GM12873 (cell line): ENCODE measurements around the gene TERB1.

Experiments
- TF ChIP-seq, protein P1 (sequence below): IDR thresholded peaks from 2 replicates; pipeline ENCODE4 v1.5.1; 2012; ENCODE audit warnings: low read depth, mild to moderate bottlenecking, moderate library complexity, low read length, control low read depth; ENCODE audit not compliant: insufficient read depth; ENCODE audit errors: missing control alignments

The TERB1 gene

GRCh38 chr16:66731101-66731500 lies 70.3 kb downstream of the TERB1 start:
- TF ChIP-seq, protein P1, sequence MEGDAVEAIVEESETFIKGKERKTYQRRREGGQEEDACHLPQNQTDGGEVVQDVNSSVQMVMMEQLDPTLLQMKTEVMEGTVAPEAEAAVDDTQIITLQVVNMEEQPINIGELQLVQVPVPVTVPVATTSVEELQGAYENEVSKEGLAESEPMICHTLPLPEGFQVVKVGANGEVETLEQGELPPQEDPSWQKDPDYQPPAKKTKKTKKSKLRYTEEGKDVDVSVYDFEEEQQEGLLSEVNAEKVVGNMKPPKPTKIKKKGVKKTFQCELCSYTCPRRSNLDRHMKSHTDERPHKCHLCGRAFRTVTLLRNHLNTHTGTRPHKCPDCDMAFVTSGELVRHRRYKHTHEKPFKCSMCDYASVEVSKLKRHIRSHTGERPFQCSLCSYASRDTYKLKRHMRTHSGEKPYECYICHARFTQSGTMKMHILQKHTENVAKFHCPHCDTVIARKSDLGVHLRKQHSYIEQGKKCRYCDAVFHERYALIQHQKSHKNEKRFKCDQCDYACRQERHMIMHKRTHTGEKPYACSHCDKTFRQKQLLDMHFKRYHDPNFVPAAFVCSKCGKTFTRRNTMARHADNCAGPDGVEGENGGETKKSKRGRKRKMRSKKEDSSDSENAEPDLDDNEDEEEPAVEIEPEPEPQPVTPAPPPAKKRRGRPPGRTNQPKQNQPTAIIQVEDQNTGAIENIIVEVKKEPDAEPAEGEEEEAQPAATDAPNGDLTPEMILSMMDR, result no peak

DNA sequence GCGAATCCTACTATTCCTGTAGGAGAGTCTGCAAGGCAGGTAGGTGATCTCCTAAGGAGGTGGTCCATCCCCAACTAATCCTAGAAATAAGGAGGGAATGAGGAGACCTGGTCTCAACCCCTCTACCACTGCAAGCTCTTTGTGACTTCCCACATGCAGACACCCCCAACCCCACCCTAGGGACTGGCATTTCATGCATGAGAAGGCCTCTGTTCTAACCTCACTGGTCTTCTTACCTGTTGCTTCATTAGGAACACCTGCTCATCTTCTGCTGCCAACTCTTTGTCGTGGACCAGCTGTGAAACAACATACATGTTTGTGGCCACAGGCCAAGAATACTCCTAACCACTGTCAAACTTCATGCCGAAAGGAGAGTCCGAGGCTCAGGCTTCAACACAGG lies 72.6 kb downstream of the TERB1 start:
- TF ChIP-seq, protein P1, result no peak

DNA sequence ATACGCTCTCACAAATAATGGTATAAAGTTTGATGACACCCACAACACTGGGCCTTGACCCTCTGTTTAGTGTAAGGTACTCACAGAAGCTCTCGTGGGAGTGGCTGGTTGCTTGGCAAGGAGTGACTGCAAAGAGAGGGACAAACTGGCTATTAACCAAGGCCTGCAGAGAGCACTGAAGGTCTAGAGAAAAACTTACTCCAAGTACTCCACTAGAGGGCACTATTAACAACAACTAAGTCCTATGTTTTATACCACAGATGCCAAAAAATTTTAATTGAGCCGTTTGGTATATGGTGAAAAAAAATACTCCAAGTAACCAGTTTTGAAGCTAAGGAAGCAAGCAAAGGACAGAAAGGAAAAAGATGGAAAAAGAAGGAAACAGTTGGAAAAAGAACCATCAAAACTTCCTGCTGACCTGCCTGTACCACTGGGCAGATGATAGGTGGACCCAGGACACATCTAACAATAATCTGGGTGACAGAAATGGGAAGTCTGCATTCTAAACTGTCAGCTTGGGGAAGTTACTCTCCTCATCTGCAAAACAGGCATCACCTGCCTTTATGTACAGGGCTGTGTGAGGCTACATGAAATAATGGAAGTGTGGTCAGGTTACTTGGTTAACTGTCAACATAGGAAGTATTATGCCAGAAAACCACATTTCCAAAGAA lies 73.1 kb downstream of the TERB1 start:
- TF ChIP-seq, protein P1, result peak; percentile 64

- TF ChIP-seq, protein P1, result no peak
Observed at GRCh38 chr16:66720766-66721165, 80.6 kb downstream of the TERB1 start.

- TF ChIP-seq, protein P1, result no peak
Observed at GRCh38 chr16:66719246-66719645, 82.1 kb downstream of the TERB1 start.

GRCh38 chr16:66717776-66718175 lies 83.6 kb downstream of the TERB1 start:
- TF ChIP-seq, protein P1, result no peak

DNA sequence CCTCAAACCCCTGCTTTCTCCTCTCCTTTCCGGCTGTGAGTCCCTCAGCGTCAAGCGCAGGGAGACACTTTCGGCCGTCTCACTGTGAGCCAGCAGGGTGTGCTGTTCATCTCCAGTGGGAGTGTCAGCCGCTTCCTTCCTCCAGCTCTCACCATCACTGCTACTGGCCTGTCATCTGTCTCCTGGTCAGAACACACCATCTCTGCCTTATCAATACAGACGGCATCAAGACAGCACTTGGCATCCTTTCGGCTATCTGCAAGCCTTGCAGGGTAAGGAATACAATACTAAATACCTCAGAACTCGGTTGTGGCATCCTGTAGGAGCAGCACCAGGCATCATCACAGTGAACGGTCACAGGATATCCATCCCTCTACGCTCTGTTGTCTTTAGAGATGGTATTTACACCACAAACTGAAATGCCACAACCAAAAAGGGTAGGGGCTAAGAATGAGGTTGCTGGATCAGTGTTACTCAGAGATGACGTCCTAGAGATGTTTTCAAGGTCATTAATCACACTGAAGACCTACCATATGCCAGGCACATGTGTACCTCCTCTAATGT lies 84.2 kb downstream of the TERB1 start:
- TF ChIP-seq, protein P1, result peak; percentile 46
